ENCODE measurements around the gene MAP4K3.

Gene MAP4K3

DNA sequence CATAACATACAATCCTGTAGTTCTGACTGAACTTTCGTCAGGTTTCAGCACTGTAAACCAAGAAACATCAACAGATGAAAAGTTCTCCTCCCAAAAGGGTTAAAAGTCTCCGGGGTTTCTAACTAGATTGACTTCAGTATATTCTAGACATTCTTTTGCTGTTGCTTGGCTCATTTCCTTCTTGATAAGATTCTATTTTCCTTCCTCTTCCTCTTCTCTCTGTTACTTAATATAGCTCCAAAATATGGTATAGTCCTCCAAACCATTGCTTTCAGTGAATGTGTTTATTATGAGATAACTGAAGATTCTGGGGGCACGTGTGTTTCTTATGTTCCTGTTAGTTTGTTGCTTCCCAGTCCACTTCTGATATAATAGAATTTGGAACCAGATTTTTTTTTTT, 46.4 kb upstream of the MAP4K3 start:
- Histone ChIP-seq H3K9ac (no peak overlapping the region), H3K4me3 (ENCODE audit: low read depth, low read length) (no peak overlapping the region), H3K4me2 (ENCODE audit: low read length) (no peak overlapping the region), H3K27me3 (ENCODE audit: control insufficient read depth, insufficient read depth, low read length) (no peaks in the 10 kb centered on the region), H3K4me1 (no peaks in the 10 kb centered on the region), H3K36me3 (ENCODE audit: control insufficient read depth, insufficient read depth, low read length) (no peaks in the 10 kb centered on the region), H3K27ac (no peak overlapping the region), H3K9me3 (ENCODE audit: control insufficient read depth, low read length) (no peaks in the 10 kb centered on the region), H3K79me2 (no peaks in the 10 kb centered on the region), H2AFZ (no peak overlapping the region)
- TF ChIP-seq, protein P1, sequence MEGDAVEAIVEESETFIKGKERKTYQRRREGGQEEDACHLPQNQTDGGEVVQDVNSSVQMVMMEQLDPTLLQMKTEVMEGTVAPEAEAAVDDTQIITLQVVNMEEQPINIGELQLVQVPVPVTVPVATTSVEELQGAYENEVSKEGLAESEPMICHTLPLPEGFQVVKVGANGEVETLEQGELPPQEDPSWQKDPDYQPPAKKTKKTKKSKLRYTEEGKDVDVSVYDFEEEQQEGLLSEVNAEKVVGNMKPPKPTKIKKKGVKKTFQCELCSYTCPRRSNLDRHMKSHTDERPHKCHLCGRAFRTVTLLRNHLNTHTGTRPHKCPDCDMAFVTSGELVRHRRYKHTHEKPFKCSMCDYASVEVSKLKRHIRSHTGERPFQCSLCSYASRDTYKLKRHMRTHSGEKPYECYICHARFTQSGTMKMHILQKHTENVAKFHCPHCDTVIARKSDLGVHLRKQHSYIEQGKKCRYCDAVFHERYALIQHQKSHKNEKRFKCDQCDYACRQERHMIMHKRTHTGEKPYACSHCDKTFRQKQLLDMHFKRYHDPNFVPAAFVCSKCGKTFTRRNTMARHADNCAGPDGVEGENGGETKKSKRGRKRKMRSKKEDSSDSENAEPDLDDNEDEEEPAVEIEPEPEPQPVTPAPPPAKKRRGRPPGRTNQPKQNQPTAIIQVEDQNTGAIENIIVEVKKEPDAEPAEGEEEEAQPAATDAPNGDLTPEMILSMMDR (IDR thresholded peaks at IDR 0.05): no peak

DNA sequence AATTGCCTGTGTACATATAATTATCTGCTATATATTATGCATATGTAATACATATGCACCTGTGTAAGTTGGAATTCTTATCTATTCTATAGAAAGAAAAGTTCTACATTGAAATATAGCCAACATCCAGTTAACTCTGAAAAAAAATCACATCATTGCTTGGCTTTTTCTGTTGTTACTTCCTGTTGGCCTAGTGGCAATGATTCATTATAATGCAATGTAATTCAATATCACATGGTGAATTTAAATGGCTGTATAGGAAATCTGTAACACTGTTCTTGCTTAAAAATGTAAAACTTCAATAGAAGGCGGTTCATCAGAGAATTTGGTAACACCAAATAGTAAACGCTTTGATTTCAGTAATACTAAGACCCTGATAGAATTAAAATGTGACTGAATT, 44.5 kb upstream of the MAP4K3 start:
- Histone ChIP-seq H3K79me2 (no peaks in the 10 kb centered on the region), H3K4me2 (ENCODE audit: low read length) (no peak overlapping the region), H3K4me3 (ENCODE audit: low read depth, low read length) (no peak overlapping the region), H3K27me3 (ENCODE audit: control insufficient read depth, insufficient read depth, low read length) (no peaks in the 10 kb centered on the region), H3K27ac (no peak overlapping the region), H3K36me3 (ENCODE audit: control insufficient read depth, insufficient read depth, low read length) (no peaks in the 10 kb centered on the region), H3K9ac (no peak overlapping the region), H3K9me3 (ENCODE audit: control insufficient read depth, low read length) (no peaks in the 10 kb centered on the region), H2AFZ (no peak overlapping the region), H3K4me1 (no peaks in the 10 kb centered on the region)
- TF ChIP-seq, protein P1 (IDR thresholded peaks at IDR 0.05): no peak

DNA sequence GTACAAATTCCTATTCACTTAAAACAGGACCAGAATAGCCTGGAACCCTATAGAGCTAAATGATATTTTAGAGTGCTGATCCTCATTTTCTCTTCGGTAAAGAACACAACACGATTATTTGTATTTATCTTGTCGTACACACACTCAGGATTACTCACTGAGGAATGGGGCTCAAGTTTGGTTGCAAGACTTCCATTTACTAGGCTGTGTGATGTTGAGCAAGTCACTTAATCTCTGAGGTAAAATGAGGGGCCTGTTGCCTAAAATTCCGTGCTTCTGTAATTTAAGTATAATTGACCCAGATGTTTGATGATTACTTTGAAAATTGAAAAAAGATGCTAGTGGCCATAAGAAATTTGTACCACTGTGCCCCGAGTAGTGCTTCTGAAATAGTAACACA, 42.6 kb upstream of the MAP4K3 start:
- no peaks in the 10 kb centered on the region for H3K27me3 ChIP-seq (ENCODE audit: control insufficient read depth, insufficient read depth, low read length)
- H3K79me2 ChIP-seq: no peaks in the 10 kb centered on the region
- no peak overlapping the region for H3K9ac ChIP-seq
- no peaks in the 10 kb centered on the region for H3K9me3 ChIP-seq (ENCODE audit: control insufficient read depth, low read length)
- no peak overlapping the region for H3K4me2 ChIP-seq (ENCODE audit: low read length)
- TF ChIP-seq, protein P1 (IDR thresholded peaks at IDR 0.05): no peak
- H3K36me3 ChIP-seq (ENCODE audit: control insufficient read depth, insufficient read depth, low read length): no peaks in the 10 kb centered on the region
- H3K27ac ChIP-seq: no peak overlapping the region
- H2AFZ ChIP-seq: no peak overlapping the region
- H3K4me1 ChIP-seq: no peaks in the 10 kb centered on the region
- no peak overlapping the region for H3K4me3 ChIP-seq (ENCODE audit: low read depth, low read length)

DNA sequence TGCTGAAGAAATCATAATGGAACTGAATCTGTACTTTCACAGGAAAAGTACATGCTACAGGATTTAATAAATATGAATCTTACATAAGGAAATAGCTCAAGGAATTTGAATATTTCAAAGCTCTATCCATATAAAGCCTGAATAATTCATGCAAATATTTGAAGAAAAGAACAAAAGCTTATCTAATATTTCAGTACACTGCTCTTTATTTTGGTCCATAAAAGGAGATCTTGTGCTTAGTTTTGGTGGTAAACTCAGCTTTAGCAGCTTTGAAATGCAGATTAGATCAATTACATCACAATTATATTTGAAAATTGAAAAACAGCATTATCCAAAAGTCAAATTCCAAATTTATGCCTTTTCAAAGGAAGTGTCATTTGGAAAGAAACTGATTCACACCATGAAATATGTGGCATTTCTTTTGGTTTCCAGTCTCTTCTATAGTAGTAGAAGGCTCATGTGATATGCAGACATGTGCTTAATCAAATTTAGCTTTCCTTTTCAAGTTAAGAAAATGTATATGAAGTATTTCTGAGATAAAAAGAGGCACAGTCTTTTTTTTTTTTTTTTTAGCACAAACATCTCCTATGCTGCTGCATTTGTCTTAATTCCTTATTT, 42.1 kb upstream of the MAP4K3 start:
- H3K4me1 ChIP-seq: no peaks in the 10 kb centered on the region
- no peaks in the 10 kb centered on the region for H3K79me2 ChIP-seq
- no peak overlapping the region for H3K4me2 ChIP-seq (ENCODE audit: low read length)
- H3K27ac ChIP-seq: no peak overlapping the region
- no peaks in the 10 kb centered on the region for H3K27me3 ChIP-seq (ENCODE audit: control insufficient read depth, insufficient read depth, low read length)
- H3K9ac ChIP-seq: no peak overlapping the region
- no peaks in the 10 kb centered on the region for H3K36me3 ChIP-seq (ENCODE audit: control insufficient read depth, insufficient read depth, low read length)
- H3K4me3 ChIP-seq (ENCODE audit: low read depth, low read length): no peak overlapping the region
- H3K9me3 ChIP-seq (ENCODE audit: control insufficient read depth, low read length): no peaks in the 10 kb centered on the region
- TF ChIP-seq, protein P1 (IDR thresholded peaks at IDR 0.05): no peak
- no peak overlapping the region for H2AFZ ChIP-seq

DNA sequence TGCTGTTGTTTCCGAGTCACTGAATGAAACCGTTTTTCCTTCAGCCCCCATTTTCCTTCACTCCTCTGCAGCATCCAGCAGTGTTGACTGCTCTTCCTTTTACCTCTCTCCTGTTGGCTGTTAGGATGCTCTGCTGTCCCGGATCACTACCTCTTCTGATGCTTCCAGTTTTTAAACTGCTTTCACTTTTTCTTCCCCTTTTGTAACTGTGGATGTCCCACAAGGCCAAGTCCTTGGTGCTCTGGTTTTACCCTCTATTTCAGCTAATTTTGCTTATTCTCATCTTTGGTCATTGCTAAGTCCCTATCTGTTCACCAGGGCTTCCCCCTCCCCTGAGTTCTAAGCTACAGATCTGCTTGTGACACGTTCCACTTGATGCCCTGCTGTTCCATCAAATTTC, 39.4 kb upstream of the MAP4K3 start:
- Histone ChIP-seq H3K4me3 (ENCODE audit: low read depth, low read length) (no peak overlapping the region), H2AFZ (no peak overlapping the region), H3K27ac (no peak overlapping the region), H3K27me3 (ENCODE audit: control insufficient read depth, insufficient read depth, low read length) (no peaks in the 10 kb centered on the region), H3K9ac (no peak overlapping the region), H3K79me2 (no peaks in the 10 kb centered on the region), H3K4me1 (no peaks in the 10 kb centered on the region), H3K9me3 (ENCODE audit: control insufficient read depth, low read length) (no peaks in the 10 kb centered on the region), H3K36me3 (ENCODE audit: control insufficient read depth, insufficient read depth, low read length) (no peaks in the 10 kb centered on the region), H3K4me2 (ENCODE audit: low read length) (no peak overlapping the region)
- TF ChIP-seq, protein P1 (IDR thresholded peaks at IDR 0.05): no peak

Measured in parathyroid adenoma (tissue), 2 donors.